HG03558 (cell line): Measurements from ENCODE around the gene RARS1.
A peak's percentile ranks its signal among the peaks of the same experiment; 100 is the strongest.
"Not testable (repeated sequence)": the region's sequence is repeated elsewhere in the genome, so short reads cannot be mapped to it uniquely, and the experiment has no call there.

Experiments used
- ATAC-seq: cut with Tn5 transposase; IDR thresholded peaks from one replicate; pipeline ENCODE4 v1.9.1; 2021; ENCODE audit warnings: moderate number of reproducible peaks; ENCODE audit not compliant: unreplicated experiment; ENCODE audit errors: extremely low read depth

The RARS1 gene

GRCh38 chr5:168479166-168479565, 7.1 kb upstream of the RARS1 start:
- ATAC-seq = no peak

- no peak for ATAC-seq
Measured at GRCh38 chr5:168480601-168481000, 5.7 kb upstream of the RARS1 start.

- ATAC-seq = peak; percentile 89
Measured at GRCh38 chr5:168481330-168481788, 4.9 kb upstream of the RARS1 start.

- ATAC-seq = no peak
Measured at GRCh38 chr5:168482361-168482760, 3.9 kb upstream of the RARS1 start.

GRCh38 chr5:168489059-168489458, 2.8 kb downstream of the RARS1 start:
- no peak for ATAC-seq

- no peak for ATAC-seq
Measured at GRCh38 chr5:168494057-168494555, 7.8 kb downstream of the RARS1 start.

GRCh38 chr5:168502563-168503237, 16.4 kb downstream of the RARS1 start:
- no peak for ATAC-seq

GRCh38 chr5:168513861-168514428, 27.7 kb downstream of the RARS1 start:
- ATAC-seq = no peak

GRCh38 chr5:168525856-168526255, 39.6 kb downstream of the RARS1 start:
- no peak for ATAC-seq

- ATAC-seq = no peak
Measured at GRCh38 chr5:168527756-168528295, 41.6 kb downstream of the RARS1 start.

- ATAC-seq = no peak
Measured at GRCh38 chr5:168528521-168529373, 42.5 kb downstream of the RARS1 start, which contains the start of gene FBLL1. Gene FBLL1 (plus strand): TSS chr5:168529305. CDS start chr5:168529505, 200 bp downstream.

- ATAC-seq = no peak
Measured at GRCh38 chr5:168529374-168530234, 43.3 kb downstream of the RARS1 start.

- ATAC-seq = no peak
Measured at GRCh38 chr5:168530621-168531150, 44.4 kb downstream of the RARS1 start.

- ATAC-seq = no peak
Measured at GRCh38 chr5:168531191-168531590, 44.9 kb downstream of the RARS1 start.

GRCh38 chr5:168531987-168532864, 46.0 kb downstream of the RARS1 start:
- no peak for ATAC-seq

GRCh38 chr5:168534351-168534750, 48.1 kb downstream of the RARS1 start:
- ATAC-seq = not testable (repeated sequence)

GRCh38 chr5:168537176-168537575, 50.9 kb downstream of the RARS1 start:
- no peak for ATAC-seq

GRCh38 chr5:168549554-168549953, 63.3 kb downstream of the RARS1 start:
- no peak for ATAC-seq
